GM12892 (cell line): ENCODE measurements around the gene FAM240A.

Experiments used
- POLR2A ChIP-seq: IDR thresholded peaks from 2 replicates; pipeline ENCODE4 v1.6.1; 2011; ENCODE audit warnings: low read depth, low read length, control low read depth
- POLR2AphosphoS5 ChIP-seq: IDR thresholded peaks from 2 replicates; pipeline ENCODE4 v1.6.1; 2011; ENCODE audit warnings: low read depth, low read length, control low read depth

GRCh38 chr3:46663591-46664135, 51.3 kb downstream of the FAM240A start:
- TF ChIP-seq POLR2AphosphoS5 (no peak), POLR2A (no peak)
